Peyer's patch (tissue), 4 donors: ENCODE measurements around the gene BHMT. TPM values are rescaled to one million over a fixed set of nuclear protein-coding genes. Genes with fewer than 3 reads are reported as not detected.

ENCODE experiments used
- DNase-seq, 3 donors: peaks; one replicate each; pipeline ENCODE4 v3.0.0-alpha.2; 2017 to 2019
- H3K27ac ChIP-seq, 4 donors: fragments of 200-600 bp; sonication (generic); one replicate each; pipeline ENCODE4 v1.5.1; 2016 to 2019
- H3K27me3 ChIP-seq, 2 donors: fragments of 200-600 bp; sonication (generic); one replicate each; pipeline ENCODE4 v1.5.1; 2019
- H3K36me3 ChIP-seq, 3 donors: fragments of 200-600 bp; sonication (generic); one replicate each; pipeline ENCODE4 v1.5.1; 2016 to 2019
- H3K4me1 ChIP-seq, 4 donors: fragments of 200-600 bp; sonication (generic); one replicate each; pipeline ENCODE4 v1.5.1; 2016 to 2019
- H3K4me3 ChIP-seq, 4 donors: fragments of 200-600 bp; sonication (generic); 1 replicate in 3 of 4; 2 replicates in 1 of 4; pipeline ENCODE4 v1.5.1; 2016 to 2019; ENCODE audit warnings: mild to moderate bottlenecking in 1 of 4
- H3K9me3 ChIP-seq, 4 donors: fragments of 200-600 bp; sonication (generic); one replicate each; pipeline ENCODE4 v1.5.1; 2016 to 2019; ENCODE audit warnings: mild to moderate bottlenecking in 1 of 4
- CTCF ChIP-seq, 6 experiments: fragments of 450-650 bp in 4 of 6; fragments of 200-600 bp in 2 of 6; sonication (generic) in 1 of 6; IDR thresholded peaks; one replicate each; pipeline ENCODE4 v1.5.1; 2017 to 2019; ENCODE audit warnings: antibody characterized with exemption in 6 of 6, mild to moderate bottlenecking in 3 of 6, moderate library complexity in 1 of 6
- POLR2A ChIP-seq, 2 donors: fragments of 450-650 bp; IDR thresholded peaks; one replicate each; pipeline ENCODE4 v1.5.1; 2017; ENCODE audit warnings: antibody characterized with exemption in 2 of 2, mild to moderate bottlenecking in 2 of 2, moderate library complexity in 2 of 2
- small RNA-seq, 2 donors: library from RNA; depleted of rRNA; stranded (forward); fragments of <200 nt; gene quantifications; one replicate each; pipeline ENCODE3, GENCODE V24; 2016
- total RNA-seq, 4 donors: library from RNA; depleted of rRNA; stranded (reverse); fragments of >200 nt; gene quantifications; one replicate each; pipeline ENCODE4 v1.1.0, GENCODE V29; 2016

The BHMT gene
- total RNA-seq, 4 donors from 2014 or later: not detected

- H3K27ac ChIP-seq: no peak overlapping the region
- no peak for DNase-seq
- no peaks in the 10 kb centered on the region for H3K27me3 ChIP-seq
- no peak overlapping the region for H3K4me3 ChIP-seq
- no peaks in the 10 kb centered on the region for H3K9me3 ChIP-seq
- H3K4me1 ChIP-seq: no peaks in the 10 kb centered on the region
- no peaks in the 10 kb centered on the region for H3K36me3 ChIP-seq
- TF ChIP-seq POLR2A (IDR thresholded peaks at IDR 0.05): no peak
- no peak for TF ChIP-seq CTCF (IDR thresholded peaks at IDR 0.05)
Observed at GRCh38 chr5:79181419-79182022, 69.9 kb downstream of the BHMT start.

Small RNAs within 50 kb of the gene (small RNA-seq; reads per million reads assigned to genes)
- gene RNY3P1: 0 reads per million in 2 donors

Other genes with a start within 250 kb of the BHMT start
- gene ARSB, start 126.5 kb upstream of the BHMT start, total RNA-seq: 10 to 100 TPM in 1 of 4 donors, 1 to 10 TPM in 3; 4.2 to 10.7 (median 7.3) TPM
- gene DMGDH, start 42.1 kb upstream of the BHMT start, total RNA-seq: 1 to 10 TPM in 1 of 4 donors, under 1 TPM in 1, not detected in 2; 0.94 to 1.9 TPM
- 10 to 100 TPM in 1 of 4 donors, 1 to 10 TPM in 2, not detected in 1; 1.1 to 10.7 (median 2.8) TPM for gene BHMT2, start 42.0 kb upstream of the BHMT start, total RNA-seq
- 10 to 100 TPM; 10.3 to 16.5 (median 12.3) TPM for gene JMY, start 124.3 kb downstream of the BHMT start, total RNA-seq